HCT116 (cell line): Measurements from ENCODE around the gene KRTAP29-1.

Experiments used
- EZH2 ChIP-seq: fragments of 200-600 bp; sonication (generic); IDR thresholded peaks from 2 replicates; pipeline ENCODE4 v1.6.1; 2017; ENCODE audit warnings: antibody characterized with exemption, mixed run types
- FOSL1 ChIP-seq: IDR thresholded peaks from 2 replicates; pipeline ENCODE4 v1.6.1; 2012; ENCODE audit warnings: low read depth
- POLR2A ChIP-seq: IDR thresholded peaks from 2 replicates; pipeline ENCODE4 v1.7.0; 2011; ENCODE audit warnings: borderline replicate concordance; ENCODE audit not compliant: insufficient read depth, insufficient read length; ENCODE audit errors: extremely low read depth
- POLR2AphosphoS5 ChIP-seq: IDR thresholded peaks from 2 replicates; pipeline ENCODE4 v1.6.1; 2011; ENCODE audit warnings: mild to moderate bottlenecking, low read depth, low read length, moderate library complexity
- RAD21 ChIP-seq: IDR thresholded peaks from 2 replicates; pipeline ENCODE4 v1.6.1; 2012; ENCODE audit warnings: low read depth, mild to moderate bottlenecking
- TF ChIP-seq, protein P1 (sequence below): IDR thresholded peaks from 2 replicates; pipeline ENCODE4 v1.6.1; 2011; ENCODE audit warnings: mild to moderate bottlenecking, low read length, moderate library complexity; ENCODE audit not compliant: insufficient replicate concordance; ENCODE audit errors: extremely low read depth
- TF ChIP-seq, protein P2 (sequence below): IDR thresholded peaks from 2 replicates; pipeline ENCODE4 v1.6.1; 2012

DNA sequence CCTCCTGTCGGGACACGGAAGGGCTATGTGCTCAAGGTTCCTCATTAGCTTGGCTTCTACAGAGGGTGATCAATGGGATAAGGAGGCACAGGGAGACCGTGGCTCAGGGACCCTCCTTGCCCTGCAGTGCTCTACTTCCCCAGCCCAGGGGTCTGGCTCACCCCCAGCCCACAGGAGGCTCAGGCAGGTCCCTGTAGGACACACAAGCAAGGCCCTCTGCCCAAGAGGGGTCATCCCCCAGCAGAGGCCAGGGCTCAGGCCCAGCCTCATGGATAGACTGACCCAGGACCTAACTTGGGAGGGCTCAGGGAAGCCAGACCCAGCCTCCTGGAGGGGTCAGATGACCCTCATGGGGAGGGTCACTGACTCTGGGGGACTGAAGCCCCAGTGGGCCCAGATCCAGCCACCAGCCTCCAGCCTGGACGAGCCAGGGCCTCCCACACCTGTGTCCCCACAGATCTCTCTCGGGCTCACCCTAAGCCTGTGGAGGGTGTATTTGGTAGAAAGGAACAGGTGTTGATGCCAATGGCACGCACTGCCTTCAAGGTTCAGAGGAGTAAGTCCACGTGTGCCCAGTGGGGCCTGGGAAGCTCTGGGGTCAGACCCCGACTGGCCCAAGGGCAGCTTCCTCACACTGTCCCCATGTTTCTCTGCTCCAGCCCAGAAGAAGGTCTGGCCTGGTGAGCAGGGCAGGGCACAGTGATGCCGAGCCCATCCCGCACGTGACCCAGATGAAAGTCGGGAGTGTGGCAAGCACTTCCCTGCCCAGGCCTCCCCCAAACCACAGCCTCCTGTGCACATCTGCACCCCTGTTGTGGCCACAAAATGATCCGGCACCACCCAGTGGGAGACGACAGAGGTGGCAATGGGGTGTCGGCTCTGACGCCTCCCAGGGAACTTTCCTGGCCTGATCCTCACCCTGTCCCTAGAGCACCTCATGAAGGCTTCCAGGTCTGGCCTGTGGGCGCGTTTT is 23.8 kb upstream of the KRTAP29-1 start:
- TF ChIP-seq, protein P1, sequence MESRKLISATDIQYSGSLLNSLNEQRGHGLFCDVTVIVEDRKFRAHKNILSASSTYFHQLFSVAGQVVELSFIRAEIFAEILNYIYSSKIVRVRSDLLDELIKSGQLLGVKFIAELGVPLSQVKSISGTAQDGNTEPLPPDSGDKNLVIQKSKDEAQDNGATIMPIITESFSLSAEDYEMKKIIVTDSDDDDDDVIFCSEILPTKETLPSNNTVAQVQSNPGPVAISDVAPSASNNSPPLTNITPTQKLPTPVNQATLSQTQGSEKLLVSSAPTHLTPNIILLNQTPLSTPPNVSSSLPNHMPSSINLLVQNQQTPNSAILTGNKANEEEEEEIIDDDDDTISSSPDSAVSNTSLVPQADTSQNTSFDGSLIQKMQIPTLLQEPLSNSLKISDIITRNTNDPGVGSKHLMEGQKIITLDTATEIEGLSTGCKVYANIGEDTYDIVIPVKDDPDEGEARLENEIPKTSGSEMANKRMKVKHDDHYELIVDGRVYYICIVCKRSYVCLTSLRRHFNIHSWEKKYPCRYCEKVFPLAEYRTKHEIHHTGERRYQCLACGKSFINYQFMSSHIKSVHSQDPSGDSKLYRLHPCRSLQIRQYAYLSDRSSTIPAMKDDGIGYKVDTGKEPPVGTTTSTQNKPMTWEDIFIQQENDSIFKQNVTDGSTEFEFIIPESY: no peak
- TF ChIP-seq POLR2A (no peak), FOSL1 (no peak), RAD21 (peak; percentile 40), POLR2AphosphoS5 (no peak), EZH2 (no peak)
- TF ChIP-seq, protein P2, sequence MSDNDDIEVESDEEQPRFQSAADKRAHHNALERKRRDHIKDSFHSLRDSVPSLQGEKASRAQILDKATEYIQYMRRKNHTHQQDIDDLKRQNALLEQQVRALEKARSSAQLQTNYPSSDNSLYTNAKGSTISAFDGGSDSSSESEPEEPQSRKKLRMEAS: no peak
